GM23338 (cell line): Measurements from ENCODE around the gene AJM1.

Experiments used
- CREB1 ChIP-seq: fragments of 250-450 bp; sonication (Bioruptor Pico); IDR thresholded peaks from 2 replicates; pipeline ENCODE4 v1.5.0; 2020; ENCODE audit warnings: low read depth, mild to moderate bottlenecking, moderate library complexity
- EZH2 ChIP-seq: fragments of 200-600 bp; sonication (generic); IDR thresholded peaks from one replicate; pipeline ENCODE4 v1.8.0; 2017; ENCODE audit warnings: antibody characterized with exemption, mild to moderate bottlenecking, low read depth; ENCODE audit not compliant: unreplicated experiment
- EZH2phosphoT487 ChIP-seq: fragments of 200-600 bp; sonication (generic); IDR thresholded peaks from one replicate; pipeline ENCODE4 v1.8.1; 2018; ENCODE audit warnings: antibody characterized with exemption; ENCODE audit not compliant: unreplicated experiment
- JUNB ChIP-seq: IDR thresholded peaks from one replicate; pipeline ENCODE4 v1.6.1; 2016; ENCODE audit warnings: antibody characterized with exemption; ENCODE audit not compliant: unreplicated experiment
- NANOG ChIP-seq: IDR thresholded peaks from 2 replicates; pipeline ENCODE4 v1.6.1; 2016; ENCODE audit warnings: antibody characterized with exemption, borderline replicate concordance
- POLR2AphosphoS5 ChIP-seq: IDR thresholded peaks from 2 replicates; pipeline ENCODE4 v1.6.1; 2016; ENCODE audit warnings: antibody characterized with exemption, low read depth
- STAT1 ChIP-seq: IDR thresholded peaks from one replicate; pipeline ENCODE4 v1.6.1; 2016; ENCODE audit warnings: antibody characterized with exemption; ENCODE audit not compliant: unreplicated experiment
- ZNF331 ChIP-seq: fragments of 250-450 bp; sonication (Bioruptor Pico); IDR thresholded peaks from 2 replicates; pipeline ENCODE4 v1.5.0; 2020; ENCODE audit warnings: low read depth, mild to moderate bottlenecking, moderate library complexity
- TF ChIP-seq, protein P1 (sequence below), 2 experiments: fragments of 200-600 bp in 1 of 2; sonication (generic) in 1 of 2; conservative IDR thresholded peaks; 2 replicates each; pipeline versions ENCODE4 v1.5.1 to v1.6.1; 2016 to 2017; ENCODE audit warnings: antibody characterized with exemption in 2 of 2, low read depth in 2 of 2, mild to moderate bottlenecking in 2 of 2, moderate library complexity in 1 of 2
- TF ChIP-seq, protein P2 (sequence below): IDR thresholded peaks from one replicate; pipeline ENCODE4 v1.6.1; 2018; ENCODE audit warnings: antibody characterized with exemption; ENCODE audit not compliant: unreplicated experiment
- TF ChIP-seq, protein P3 (sequence below): IDR thresholded peaks from 2 replicates; pipeline ENCODE4 v1.6.1; 2016; ENCODE audit warnings: antibody characterized with exemption

DNA sequence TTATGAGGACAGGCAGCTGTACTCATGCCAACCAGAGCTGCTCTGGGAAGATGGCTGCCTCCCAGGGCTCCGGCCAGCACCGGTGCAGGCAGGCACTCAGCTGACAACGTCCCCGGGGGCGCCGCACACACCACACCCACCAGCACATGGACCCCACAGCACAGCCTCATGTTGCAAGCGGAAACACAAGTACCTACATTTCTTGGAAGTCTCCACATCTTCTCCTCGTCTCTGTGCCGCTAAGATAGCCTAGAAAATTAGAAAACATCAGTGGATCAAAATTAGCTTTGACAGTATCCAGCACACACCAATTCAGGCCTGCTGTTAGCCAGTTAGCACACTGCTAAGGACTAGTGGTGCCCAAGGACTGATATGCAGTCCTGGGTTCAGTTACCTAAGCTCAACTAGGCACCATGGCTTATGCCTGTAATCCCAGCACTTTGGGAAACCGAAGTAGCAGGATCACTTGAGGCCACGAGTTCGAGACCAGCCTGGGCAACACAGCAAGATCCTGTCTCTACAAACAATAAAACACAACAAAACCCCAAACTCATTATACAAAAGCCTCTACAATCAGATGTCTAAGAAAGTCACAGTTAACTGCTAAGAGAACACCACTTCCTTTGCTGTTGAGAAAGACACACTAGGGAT lies 21.5 kb downstream of the AJM1 start:
- no peak for TF ChIP-seq POLR2AphosphoS5
- TF ChIP-seq, protein P1, sequence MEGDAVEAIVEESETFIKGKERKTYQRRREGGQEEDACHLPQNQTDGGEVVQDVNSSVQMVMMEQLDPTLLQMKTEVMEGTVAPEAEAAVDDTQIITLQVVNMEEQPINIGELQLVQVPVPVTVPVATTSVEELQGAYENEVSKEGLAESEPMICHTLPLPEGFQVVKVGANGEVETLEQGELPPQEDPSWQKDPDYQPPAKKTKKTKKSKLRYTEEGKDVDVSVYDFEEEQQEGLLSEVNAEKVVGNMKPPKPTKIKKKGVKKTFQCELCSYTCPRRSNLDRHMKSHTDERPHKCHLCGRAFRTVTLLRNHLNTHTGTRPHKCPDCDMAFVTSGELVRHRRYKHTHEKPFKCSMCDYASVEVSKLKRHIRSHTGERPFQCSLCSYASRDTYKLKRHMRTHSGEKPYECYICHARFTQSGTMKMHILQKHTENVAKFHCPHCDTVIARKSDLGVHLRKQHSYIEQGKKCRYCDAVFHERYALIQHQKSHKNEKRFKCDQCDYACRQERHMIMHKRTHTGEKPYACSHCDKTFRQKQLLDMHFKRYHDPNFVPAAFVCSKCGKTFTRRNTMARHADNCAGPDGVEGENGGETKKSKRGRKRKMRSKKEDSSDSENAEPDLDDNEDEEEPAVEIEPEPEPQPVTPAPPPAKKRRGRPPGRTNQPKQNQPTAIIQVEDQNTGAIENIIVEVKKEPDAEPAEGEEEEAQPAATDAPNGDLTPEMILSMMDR (conservative IDR thresholded peaks at IDR 0.05; ENCODE audit: low read depth in 2 of 2), result no peak
- TF ChIP-seq CREB1, result no peak
- no peak for TF ChIP-seq EZH2
- TF ChIP-seq, protein P2, sequence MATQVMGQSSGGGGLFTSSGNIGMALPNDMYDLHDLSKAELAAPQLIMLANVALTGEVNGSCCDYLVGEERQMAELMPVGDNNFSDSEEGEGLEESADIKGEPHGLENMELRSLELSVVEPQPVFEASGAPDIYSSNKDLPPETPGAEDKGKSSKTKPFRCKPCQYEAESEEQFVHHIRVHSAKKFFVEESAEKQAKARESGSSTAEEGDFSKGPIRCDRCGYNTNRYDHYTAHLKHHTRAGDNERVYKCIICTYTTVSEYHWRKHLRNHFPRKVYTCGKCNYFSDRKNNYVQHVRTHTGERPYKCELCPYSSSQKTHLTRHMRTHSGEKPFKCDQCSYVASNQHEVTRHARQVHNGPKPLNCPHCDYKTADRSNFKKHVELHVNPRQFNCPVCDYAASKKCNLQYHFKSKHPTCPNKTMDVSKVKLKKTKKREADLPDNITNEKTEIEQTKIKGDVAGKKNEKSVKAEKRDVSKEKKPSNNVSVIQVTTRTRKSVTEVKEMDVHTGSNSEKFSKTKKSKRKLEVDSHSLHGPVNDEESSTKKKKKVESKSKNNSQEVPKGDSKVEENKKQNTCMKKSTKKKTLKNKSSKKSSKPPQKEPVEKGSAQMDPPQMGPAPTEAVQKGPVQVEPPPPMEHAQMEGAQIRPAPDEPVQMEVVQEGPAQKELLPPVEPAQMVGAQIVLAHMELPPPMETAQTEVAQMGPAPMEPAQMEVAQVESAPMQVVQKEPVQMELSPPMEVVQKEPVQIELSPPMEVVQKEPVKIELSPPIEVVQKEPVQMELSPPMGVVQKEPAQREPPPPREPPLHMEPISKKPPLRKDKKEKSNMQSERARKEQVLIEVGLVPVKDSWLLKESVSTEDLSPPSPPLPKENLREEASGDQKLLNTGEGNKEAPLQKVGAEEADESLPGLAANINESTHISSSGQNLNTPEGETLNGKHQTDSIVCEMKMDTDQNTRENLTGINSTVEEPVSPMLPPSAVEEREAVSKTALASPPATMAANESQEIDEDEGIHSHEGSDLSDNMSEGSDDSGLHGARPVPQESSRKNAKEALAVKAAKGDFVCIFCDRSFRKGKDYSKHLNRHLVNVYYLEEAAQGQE, result no peak
- no peak for TF ChIP-seq EZH2phosphoT487
- TF ChIP-seq JUNB, result no peak
- TF ChIP-seq ZNF331, result no peak
- no peak for TF ChIP-seq NANOG
- TF ChIP-seq STAT1, result no peak
- TF ChIP-seq, protein P3, sequence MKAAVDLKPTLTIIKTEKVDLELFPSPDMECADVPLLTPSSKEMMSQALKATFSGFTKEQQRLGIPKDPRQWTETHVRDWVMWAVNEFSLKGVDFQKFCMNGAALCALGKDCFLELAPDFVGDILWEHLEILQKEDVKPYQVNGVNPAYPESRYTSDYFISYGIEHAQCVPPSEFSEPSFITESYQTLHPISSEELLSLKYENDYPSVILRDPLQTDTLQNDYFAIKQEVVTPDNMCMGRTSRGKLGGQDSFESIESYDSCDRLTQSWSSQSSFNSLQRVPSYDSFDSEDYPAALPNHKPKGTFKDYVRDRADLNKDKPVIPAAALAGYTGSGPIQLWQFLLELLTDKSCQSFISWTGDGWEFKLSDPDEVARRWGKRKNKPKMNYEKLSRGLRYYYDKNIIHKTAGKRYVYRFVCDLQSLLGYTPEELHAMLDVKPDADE, result no peak
